Stimulated activated CD8-positive, alpha-beta memory T cell treated with anti-CD3 and anti-CD28 coated beads, Interleukin-7, amount 100 ng/mL, for 1 hour (primary cell): ENCODE results near the gene RBM22.
"Not testable (repeated sequence)": the region's sequence is repeated elsewhere in the genome, so short reads cannot be mapped to it uniquely, and the experiment has no call there.

Source experiments
- DNase-seq, 2 donors: peaks; one replicate each; pipeline ENCODE4 v3.0.0-alpha.2; 2020; ENCODE audit warnings: low read depth in 2 of 2

The RBM22 gene

GRCh38 chr5:150700594-150701377 is at the start of gene RBM22:
Gene RBM22, minus strand, starts transcription at chr5:150701062. Its CDS starts 77 bp downstream, at chr5:150700985.
- DNase-seq: peak; percentile 82 to 85

- no peak for DNase-seq
Observed at GRCh38 chr5:150750469-150750868, 49.6 kb upstream of the RBM22 start.

GRCh38 chr5:150743142-150743488 is 42.3 kb upstream of the RBM22 start:
- DNase-seq: not testable (repeated sequence)

GRCh38 chr5:150742455-150743141 is 41.7 kb upstream of the RBM22 start:
- DNase-seq: not testable (repeated sequence)

- no peak for DNase-seq
Observed at GRCh38 chr5:150740992-150741391, 40.1 kb upstream of the RBM22 start.

- DNase-seq: no peak
Observed at GRCh38 chr5:150738862-150739261, 38.0 kb upstream of the RBM22 start.

- DNase-seq: no peak
Observed at GRCh38 chr5:150734579-150735384, 33.9 kb upstream of the RBM22 start.

- DNase-seq: no peak
Observed at GRCh38 chr5:150731669-150732242, 30.9 kb upstream of the RBM22 start.

GRCh38 chr5:150729859-150730258 is 29.0 kb upstream of the RBM22 start:
- no peak for DNase-seq

GRCh38 chr5:150723845-150724244 is 23.0 kb upstream of the RBM22 start:
- DNase-seq: no peak

GRCh38 chr5:150710165-150710564 is 9.3 kb upstream of the RBM22 start:
- DNase-seq: no peak

GRCh38 chr5:150706776-150707390 is 6.0 kb upstream of the RBM22 start:
- no peak for DNase-seq

GRCh38 chr5:150703762-150704161 is 2.9 kb upstream of the RBM22 start:
- DNase-seq: no peak

GRCh38 chr5:150700246-150700593 is 642 bp downstream of the RBM22 start:
- no peak for DNase-seq

- no peak for DNase-seq
Observed at GRCh38 chr5:150694612-150695011, 6.2 kb downstream of the RBM22 start.

GRCh38 chr5:150692276-150692675 is 8.6 kb downstream of the RBM22 start:
- no peak for DNase-seq

- no peak for DNase-seq
Observed at GRCh38 chr5:150690760-150691159, 10.1 kb downstream of the RBM22 start.

GRCh38 chr5:150689120-150689519 is 11.7 kb downstream of the RBM22 start:
- DNase-seq: no peak

- no peak for DNase-seq
Observed at GRCh38 chr5:150676578-150676977, 24.3 kb downstream of the RBM22 start.

- DNase-seq: no peak
Observed at GRCh38 chr5:150675069-150675468, 25.8 kb downstream of the RBM22 start.

GRCh38 chr5:150674341-150674821 is 26.5 kb downstream of the RBM22 start:
- DNase-seq: no peak

GRCh38 chr5:150672884-150673275 is 28.0 kb downstream of the RBM22 start:
- no peak for DNase-seq
